Right ventricle myocardium inferior (tissue), 1 donor: ENCODE measurements around the gene MYOZ1. TPM values are rescaled to one million over a fixed set of nuclear protein-coding genes. Genes with fewer than 3 reads are reported as not detected.

Source experiments
- total RNA-seq: library from RNA; stranded (reverse); fragmentation: NEBNext Ultra II Directional; extraction: Animal tissue kit (Norgen Biotek cat#: 25700); gene quantifications from one replicate; pipeline ENCODE4 v1.2.1, GENCODE V29; 2021
- donor health status: DM: no; HTN: yes; CAD: no; lungs with severe emphysema.

Gene MYOZ1
- total RNA-seq, 1 donor from 2014 or later = 0.51 TPM

Other genes with a start within 250 kb of the MYOZ1 start
- 113 TPM for gene ANXA7, start 227.4 kb downstream of the MYOZ1 start, total RNA-seq
- 3.5 TPM for gene MSS51, start 207.9 kb downstream of the MYOZ1 start, total RNA-seq
- 62.9 TPM for gene PPP3CB, start 145.4 kb downstream of the MYOZ1 start, total RNA-seq
- gene USP54, start 50.1 kb downstream of the MYOZ1 start, total RNA-seq = 29.7 TPM
- 232 TPM for gene SYNPO2L, start 14.6 kb upstream of the MYOZ1 start, total RNA-seq
- gene AGAP5, start 56.6 kb upstream of the MYOZ1 start, total RNA-seq = 2.6 TPM
- gene SEC24C, start 102.9 kb upstream of the MYOZ1 start, total RNA-seq = 46.4 TPM
- gene CHCHD1, start 140.6 kb upstream of the MYOZ1 start, total RNA-seq = 30.8 TPM
- gene ZSWIM8, start 144.1 kb upstream of the MYOZ1 start, total RNA-seq = 45.3 TPM
- gene NDST2, start 170.1 kb upstream of the MYOZ1 start, total RNA-seq = 10.5 TPM
- gene CAMK2G, start 233.1 kb upstream of the MYOZ1 start, total RNA-seq = 11.7 TPM